OCI-LY1 (cell line): ENCODE data around the gene KLF15.

Experiments
- H2AFZ ChIP-seq: fragments of 200-600 bp; sonication (generic), shearing (Covaris generic); 2 replicates; pipeline ENCODE4 v1.6.0; 2014; ENCODE audit warnings: antibody characterized with exemption, mild to moderate bottlenecking, low read length
- H3F3A ChIP-seq: fragments of 200-600 bp; sonication (generic), shearing (Covaris generic); 2 replicates; pipeline ENCODE4 v1.6.0; 2014; ENCODE audit warnings: mild to moderate bottlenecking, antibody characterized with exemption, low read length, moderate library complexity; ENCODE audit not compliant: insufficient read depth
- H3K27ac ChIP-seq: fragments of 200-600 bp; sonication (generic); 2 replicates; pipeline ENCODE4 v1.5.1; 2014; ENCODE audit warnings: low read length, mixed run types, mild to moderate bottlenecking, low read depth; ENCODE audit not compliant: poor library complexity, severe bottlenecking
- H3K27me3 ChIP-seq: fragments of 200-600 bp; sonication (generic); 2 replicates; pipeline ENCODE4 v1.6.0; 2014; ENCODE audit warnings: antibody characterized with exemption, mild to moderate bottlenecking, low read length, moderate library complexity; ENCODE audit not compliant: insufficient read depth
- H3K36me3 ChIP-seq: fragments of 200-600 bp; sonication (generic); 2 replicates; pipeline ENCODE4 v1.6.1; 2014; ENCODE audit warnings: mild to moderate bottlenecking, antibody characterized with exemption, low read length, moderate library complexity, mixed read lengths; ENCODE audit not compliant: insufficient read depth
- H3K4me1 ChIP-seq: fragments of 200-600 bp; sonication (generic); 2 replicates; pipeline ENCODE4 v1.5.1; 2014; ENCODE audit warnings: mild to moderate bottlenecking, low read length, moderate library complexity; ENCODE audit not compliant: insufficient read depth, severe bottlenecking
- H3K4me2 ChIP-seq: fragments of 200-600 bp; sonication (generic), shearing (Covaris generic); 2 replicates; pipeline ENCODE4 v1.6.1; 2014; ENCODE audit warnings: low read length
- H3K4me3 ChIP-seq: fragments of 200-600 bp; sonication (generic); 2 replicates; pipeline ENCODE4 v1.5.1; 2014; ENCODE audit warnings: low read length, low read depth, mild to moderate bottlenecking, mixed read lengths; ENCODE audit not compliant: poor library complexity, severe bottlenecking
- H3K79me2 ChIP-seq: fragments of 200-600 bp; shearing (Covaris generic); 2 replicates; pipeline ENCODE4 v1.6.1; 2016; ENCODE audit warnings: mixed run types, low read length, mixed read lengths; ENCODE audit not compliant: insufficient read depth
- H3K9ac ChIP-seq: fragments of 200-600 bp; sonication (generic), shearing (Covaris generic); 2 replicates; pipeline ENCODE4 v1.6.1; 2014; ENCODE audit warnings: mild to moderate bottlenecking, low read length, mixed read lengths
- H3K9me2 ChIP-seq: fragments of 200-600 bp; sonication (generic), shearing (Covaris generic); 2 replicates; pipeline ENCODE4 v1.6.1; 2014; ENCODE audit warnings: low read depth, mild to moderate bottlenecking, low read length, mixed read lengths
- H3K9me3 ChIP-seq: fragments of 200-600 bp; shearing (Covaris generic); 2 replicates; pipeline ENCODE4 v1.6.1; 2014; ENCODE audit warnings: low read length, mixed read lengths
- H4K20me1 ChIP-seq: fragments of 200-600 bp; sonication (generic), shearing (Covaris generic); 2 replicates; pipeline ENCODE4 v1.6.0; 2016; ENCODE audit warnings: mild to moderate bottlenecking, low read length; ENCODE audit not compliant: insufficient read depth
- EZH2 ChIP-seq: fragments of 200-600 bp; sonication (generic), shearing (Covaris generic); IDR thresholded peaks from 2 replicates; pipeline ENCODE4 v1.8.0; 2017; ENCODE audit warnings: borderline replicate concordance, mixed run types, mild to moderate bottlenecking, antibody characterized with exemption, low read length, moderate library complexity, mixed read lengths
- TF ChIP-seq, protein P1 (sequence below): fragments of 200-600 bp; sonication (generic), shearing (Covaris generic); IDR thresholded peaks from 2 replicates; pipeline ENCODE4 v1.5.1; 2017; ENCODE audit warnings: mild to moderate bottlenecking, antibody characterized with exemption, low read length, moderate library complexity, mixed read lengths

Gene KLF15

GRCh38 chr3:126307591-126308393, 49.4 kb downstream of the KLF15 start:
- H2AFZ ChIP-seq, result no peak overlapping the region
- no peak overlapping the region for H3K4me3 ChIP-seq
- no peaks in the 10 kb centered on the region for H3K4me1 ChIP-seq
- H3K36me3 ChIP-seq, result no peaks in the 10 kb centered on the region
- H4K20me1 ChIP-seq, result no peaks in the 10 kb centered on the region
- TF ChIP-seq, protein P1, sequence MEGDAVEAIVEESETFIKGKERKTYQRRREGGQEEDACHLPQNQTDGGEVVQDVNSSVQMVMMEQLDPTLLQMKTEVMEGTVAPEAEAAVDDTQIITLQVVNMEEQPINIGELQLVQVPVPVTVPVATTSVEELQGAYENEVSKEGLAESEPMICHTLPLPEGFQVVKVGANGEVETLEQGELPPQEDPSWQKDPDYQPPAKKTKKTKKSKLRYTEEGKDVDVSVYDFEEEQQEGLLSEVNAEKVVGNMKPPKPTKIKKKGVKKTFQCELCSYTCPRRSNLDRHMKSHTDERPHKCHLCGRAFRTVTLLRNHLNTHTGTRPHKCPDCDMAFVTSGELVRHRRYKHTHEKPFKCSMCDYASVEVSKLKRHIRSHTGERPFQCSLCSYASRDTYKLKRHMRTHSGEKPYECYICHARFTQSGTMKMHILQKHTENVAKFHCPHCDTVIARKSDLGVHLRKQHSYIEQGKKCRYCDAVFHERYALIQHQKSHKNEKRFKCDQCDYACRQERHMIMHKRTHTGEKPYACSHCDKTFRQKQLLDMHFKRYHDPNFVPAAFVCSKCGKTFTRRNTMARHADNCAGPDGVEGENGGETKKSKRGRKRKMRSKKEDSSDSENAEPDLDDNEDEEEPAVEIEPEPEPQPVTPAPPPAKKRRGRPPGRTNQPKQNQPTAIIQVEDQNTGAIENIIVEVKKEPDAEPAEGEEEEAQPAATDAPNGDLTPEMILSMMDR, result no peak
- TF ChIP-seq EZH2, result no peak
- H3K27me3 ChIP-seq, result no peaks in the 10 kb centered on the region
- H3K9me3 ChIP-seq, result no peaks in the 10 kb centered on the region
- H3K4me2 ChIP-seq, result no peak overlapping the region
- H3K27ac ChIP-seq, result no peak overlapping the region
- H3F3A ChIP-seq, result no peaks in the 10 kb centered on the region
- no peaks in the 10 kb centered on the region for H3K79me2 ChIP-seq
- H3K9ac ChIP-seq, result no peak overlapping the region
- no peaks in the 10 kb centered on the region for H3K9me2 ChIP-seq

GRCh38 chr3:126306888-126307482, 50.2 kb downstream of the KLF15 start:
- no peaks in the 10 kb centered on the region for H4K20me1 ChIP-seq
- H3K9ac ChIP-seq, result no peak overlapping the region

GRCh38 chr3:126306397-126306796, 50.8 kb downstream of the KLF15 start:
- no peak overlapping the region for H3K9ac ChIP-seq
- H3K79me2 ChIP-seq, result no peaks in the 10 kb centered on the region
- H3K9me3 ChIP-seq, result no peaks in the 10 kb centered on the region
- H3K4me3 ChIP-seq, result no peak overlapping the region
- H3K27me3 ChIP-seq, result no peaks in the 10 kb centered on the region
- H3K4me2 ChIP-seq, result no peak overlapping the region
- H3K9me2 ChIP-seq, result no peaks in the 10 kb centered on the region
- H2AFZ ChIP-seq, result no peak overlapping the region
- no peak for TF ChIP-seq EZH2
- TF ChIP-seq, protein P1, result no peak
- no peaks in the 10 kb centered on the region for H3K4me1 ChIP-seq
- H3K36me3 ChIP-seq, result no peaks in the 10 kb centered on the region
- no peak overlapping the region for H3K27ac ChIP-seq
- no peaks in the 10 kb centered on the region for H3F3A ChIP-seq
- H4K20me1 ChIP-seq, result no peaks in the 10 kb centered on the region

More at GRCh38 chr3:126306888-126307482, 50.2 kb downstream of the KLF15 start:
- H3K79me2 ChIP-seq, result no peaks in the 10 kb centered on the region
- no peaks in the 10 kb centered on the region for H3K36me3 ChIP-seq
- H3F3A ChIP-seq, result no peaks in the 10 kb centered on the region
- no peak overlapping the region for H2AFZ ChIP-seq
- no peaks in the 10 kb centered on the region for H3K4me1 ChIP-seq
- H3K9me2 ChIP-seq, result no peaks in the 10 kb centered on the region
- H3K9me3 ChIP-seq, result no peaks in the 10 kb centered on the region
- no peak for TF ChIP-seq EZH2
- TF ChIP-seq, protein P1, result no peak
- H3K4me2 ChIP-seq, result no peak overlapping the region
- H3K27me3 ChIP-seq, result no peaks in the 10 kb centered on the region
- H3K4me3 ChIP-seq, result no peak overlapping the region
- no peak overlapping the region for H3K27ac ChIP-seq
